Esophagus squamous epithelium (tissue), 5 donors: ENCODE results near the gene ARAP1. TPM values are rescaled to one million over a fixed set of nuclear protein-coding genes. Genes with fewer than 3 reads are reported as not detected.

Experiments
- DNase-seq: peaks from one replicate; lab custom pipeline; 2025; lab: John Stamatoyannopoulos, UW
- H3K27ac ChIP-seq, 4 donors: fragments of 200-600 bp; sonication (generic); one replicate each; pipeline ENCODE4 v1.5.1; 2016 to 2019; ENCODE audit warnings: mild to moderate bottlenecking in 1 of 4
- H3K27me3 ChIP-seq, 4 donors: fragments of 200-600 bp; sonication (generic); 1 replicate in 3 of 4; 2 replicates in 1 of 4; pipeline versions ENCODE4 v1.5.1 to v1.6.0; 2017 to 2021; ENCODE audit warnings: antibody characterized with exemption in 1 of 4
- H3K36me3 ChIP-seq, 3 donors: fragments of 200-600 bp; sonication (generic); one replicate each; pipeline ENCODE4 v1.5.1; 2016 to 2019
- H3K4me1 ChIP-seq, 3 donors: fragments of 200-600 bp; sonication (generic); one replicate each; pipeline ENCODE4 v1.5.1; 2017 to 2019
- H3K4me3 ChIP-seq, 4 donors: fragments of 200-600 bp; sonication (generic); 1 replicate in 3 of 4; 2 replicates in 1 of 4; pipeline ENCODE4 v1.5.1; 2016 to 2019; ENCODE audit warnings: mild to moderate bottlenecking in 2 of 4, moderate library complexity in 1 of 4
- H3K9me3 ChIP-seq, 3 donors: fragments of 200-600 bp; sonication (generic); one replicate each; pipeline ENCODE4 v1.5.1; 2016 to 2019
- CTCF ChIP-seq, 6 experiments: fragments of 450-650 bp in 4 of 6; fragments of 200-600 bp in 2 of 6; sonication (generic) in 2 of 6; IDR thresholded peaks; one replicate each; pipeline ENCODE4 v1.5.1; 2016 to 2019; ENCODE audit warnings: antibody characterized with exemption in 6 of 6, mild to moderate bottlenecking in 4 of 6, moderate library complexity in 4 of 6
- POLR2A ChIP-seq, 4 donors: fragments of 450-650 bp; IDR thresholded peaks; one replicate each; pipeline ENCODE4 v1.6.1; 2017; ENCODE audit warnings: antibody characterized with exemption in 4 of 4, mild to moderate bottlenecking in 4 of 4, moderate library complexity in 3 of 4
- WGBS, 2 donors: methylation state at CpG; one replicate each; pipeline ENCODE4 v1.1.5; 2018; 5-methylcytosine and 5-hydroxymethylcytosine counted together
- intact Hi-C: fragments of 100-400 bp; cut with DNase I; formaldehyde crosslinking; loops from one replicate; pipeline ENCODE4 v1.15.0; 2022
- total RNA-seq, 4 donors: library from RNA; depleted of rRNA; stranded (reverse); fragments of >200 nt; gene quantifications; one replicate each; pipeline ENCODE4 v1.1.0, GENCODE V29; 2016
- donor health status: DM: yes; HTN: yes; CAD: no.

Gene ARAP1
- total RNA-seq, 4 donors from 2014 or later, result 37.8 to 114 (median 70.6) TPM

- TF ChIP-seq CTCF (IDR thresholded peaks at IDR 0.05) (no peak), POLR2A (IDR thresholded peaks at IDR 0.05) (no peak)
These were observed 35.3 kb upstream of the ARAP1 start for GRCh38 chr11:72787216-72788104.

GRCh38 chr11:72786305-72787215, 34.4 kb upstream of the ARAP1 start:
- Histone ChIP-seq H3K27me3 (no peaks in the 10 kb centered on the region), H3K4me3 (no peak overlapping the region), H3K9me3 (no peaks in the 10 kb centered on the region), H3K36me3 (no peaks in the 10 kb centered on the region), H3K27ac (peak overlapping the region in 1 of 4 donors; percentile 50), H3K4me1 (peaks cover 8 to 38% (median 13%) of the 10 kb centered on the region in 3 donors)
- intact Hi-C loops, result no loop called here
- 57 to 63% methylated on average over 7 to 8 of the region's 8 CpGs for WGBS, 2 donors
- no peak for DNase-seq
- TF ChIP-seq POLR2A (IDR thresholded peaks at IDR 0.05), result no peak
- TF ChIP-seq CTCF (IDR thresholded peaks at IDR 0.05), result no peak

More at GRCh38 chr11:72787216-72788104, 35.3 kb upstream of the ARAP1 start:
- no peak for DNase-seq
- H3K27me3 ChIP-seq, result no peaks in the 10 kb centered on the region
- H3K4me3 ChIP-seq, result no peak overlapping the region
- WGBS, 2 donors, result 60 to 61% methylated on average over 4 to 7 of the region's 16 CpGs
- H3K4me1 ChIP-seq, result peaks cover under 1 to 31% (median 6%) of the 10 kb centered on the region in 3 donors
- intact Hi-C loops, result no loop called here
- peak overlapping the region in 2 of 4 donors; percentile 28 to 50 for H3K27ac ChIP-seq
- H3K36me3 ChIP-seq, result no peaks in the 10 kb centered on the region
- no peaks in the 10 kb centered on the region for H3K9me3 ChIP-seq

- Histone ChIP-seq H3K4me1 (peaks cover 23 to 51% (median 25%) of the 10 kb centered on the region in 3 donors), H3K27ac (no peak overlapping the region), H3K36me3 (no peaks in the 10 kb centered on the region), H3K27me3 (no peaks in the 10 kb centered on the region), H3K9me3 (no peaks in the 10 kb centered on the region), H3K4me3 (no peak overlapping the region)
- intact Hi-C loops, result no loop called here
- TF ChIP-seq POLR2A (IDR thresholded peaks at IDR 0.05) (no peak), CTCF (IDR thresholded peaks at IDR 0.05) (no peak)
- WGBS, 2 donors, result 84 to 87% methylated on average over 5 to 9 of the region's 10 CpGs
- DNase-seq, result no peak
These were observed 32.5 kb upstream of the ARAP1 start for GRCh38 chr11:72784662-72785061.

GRCh38 chr11:72783144-72783905, 31.1 kb upstream of the ARAP1 start:
- H3K9me3 ChIP-seq, result no peaks in the 10 kb centered on the region
- no peak overlapping the region for H3K4me3 ChIP-seq
- H3K27me3 ChIP-seq, result no peaks in the 10 kb centered on the region
- DNase-seq, result no peak
- H3K27ac ChIP-seq, result no peak overlapping the region
- H3K36me3 ChIP-seq, result peaks cover 0 to 12% (median 0%) of the 10 kb centered on the region in 3 donors
- intact Hi-C loops, result no loop called here
- WGBS, 2 donors, result 82 to 100% methylated on average over 1 of the region's 2 CpGs
- no peak for TF ChIP-seq POLR2A (IDR thresholded peaks at IDR 0.05)
- TF ChIP-seq CTCF (IDR thresholded peaks at IDR 0.05), result no peak
- peaks cover 23 to 60% (median 26%) of the 10 kb centered on the region in 3 donors for H3K4me1 ChIP-seq
